ENCODE data around the gene UIMC1.

The UIMC1 gene

DNA sequence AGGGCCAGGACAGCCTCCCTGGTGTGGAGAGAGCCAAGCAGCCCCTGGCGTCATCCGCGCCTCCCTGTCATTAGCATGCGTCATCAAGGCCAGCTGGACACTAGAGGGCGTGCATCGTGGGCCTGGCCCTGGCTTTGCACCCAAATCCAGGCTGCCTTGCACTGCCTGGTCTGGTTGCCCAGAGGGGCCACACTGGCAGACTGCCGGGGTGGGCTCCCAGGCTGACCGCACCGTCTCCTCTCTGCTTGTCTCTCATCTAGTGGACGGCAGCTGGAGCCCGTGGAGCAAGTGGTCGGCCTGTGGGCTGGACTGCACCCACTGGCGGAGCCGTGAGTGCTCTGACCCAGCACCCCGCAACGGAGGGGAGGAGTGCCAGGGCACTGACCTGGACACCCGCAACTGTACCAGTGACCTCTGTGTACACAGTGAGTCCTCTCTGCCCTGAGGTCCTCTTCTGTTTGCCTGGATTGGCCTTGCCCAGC lies 136.4 kb downstream of the UIMC1 start:
- DNase-seq (ENCODE audit: low spot score): peak; percentile 75

DNA sequence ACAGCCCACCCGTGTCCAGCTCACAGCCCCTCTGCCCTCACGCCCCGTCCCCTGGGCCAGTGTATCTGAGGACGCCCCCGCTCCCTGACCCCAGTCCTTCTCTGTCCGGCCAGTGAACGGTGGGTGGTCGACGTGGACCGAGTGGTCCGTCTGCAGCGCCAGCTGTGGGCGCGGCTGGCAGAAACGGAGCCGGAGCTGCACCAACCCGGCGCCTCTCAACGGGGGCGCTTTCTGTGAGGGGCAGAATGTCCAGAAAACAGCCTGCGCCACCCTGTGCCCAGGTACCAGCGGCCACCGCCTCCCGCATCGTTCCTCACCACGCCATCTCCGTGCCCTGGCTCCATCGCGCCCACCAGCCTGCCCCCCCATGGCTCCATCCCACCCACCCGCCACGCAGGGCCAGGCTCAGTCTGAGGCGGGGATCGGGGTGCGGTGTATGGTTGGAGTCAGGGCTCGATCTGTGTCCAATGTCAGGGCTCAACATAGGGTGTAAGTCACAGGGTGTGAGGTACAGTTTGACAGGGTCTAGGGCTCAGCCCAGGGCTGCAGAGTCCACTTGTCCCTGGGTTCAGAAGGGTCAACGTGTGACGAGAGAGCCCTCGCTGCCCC lies 137.0 kb downstream of the UIMC1 start:
- DNase-seq (ENCODE audit: low spot score): no peak

DNA sequence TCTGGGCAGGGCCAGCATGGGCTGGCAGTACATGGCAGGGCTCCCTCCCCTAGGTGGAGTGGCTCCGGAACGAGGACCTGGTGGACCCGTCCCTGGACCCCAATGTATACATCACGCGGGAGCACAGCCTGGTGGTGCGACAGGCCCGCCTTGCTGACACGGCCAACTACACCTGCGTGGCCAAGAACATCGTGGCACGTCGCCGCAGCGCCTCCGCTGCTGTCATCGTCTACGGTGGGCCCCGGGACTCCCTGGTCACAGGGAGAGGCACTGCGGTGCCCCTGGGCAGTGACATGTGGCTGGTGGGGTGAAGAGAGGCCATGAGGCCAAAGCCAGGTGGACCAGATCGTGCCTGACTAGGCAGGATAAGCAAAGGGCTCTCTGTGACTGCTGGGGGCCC lies 137.8 kb downstream of the UIMC1 start:
- DNase-seq (ENCODE audit: low spot score): no peak

DNA sequence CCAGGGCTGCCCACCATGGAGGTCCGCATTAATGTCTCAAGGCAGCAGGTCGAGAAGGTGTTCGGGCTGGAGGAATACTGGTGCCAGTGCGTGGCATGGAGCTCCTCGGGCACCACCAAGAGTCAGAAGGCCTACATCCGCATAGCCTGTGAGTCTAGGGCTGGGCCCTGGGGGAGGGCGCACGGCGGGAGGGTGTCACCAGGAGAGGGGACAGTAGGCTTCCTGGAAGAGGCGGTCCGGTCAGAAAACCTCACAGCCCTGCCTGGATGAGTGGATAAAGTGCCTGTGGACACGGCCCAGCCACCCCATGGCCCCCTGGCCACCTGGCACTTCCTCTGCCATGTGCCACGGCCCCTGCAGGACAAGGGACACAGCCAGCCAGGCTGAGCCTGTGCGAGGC lies 138.5 kb downstream of the UIMC1 start:
- no peak for DNase-seq (ENCODE audit: low spot score)

DNA sequence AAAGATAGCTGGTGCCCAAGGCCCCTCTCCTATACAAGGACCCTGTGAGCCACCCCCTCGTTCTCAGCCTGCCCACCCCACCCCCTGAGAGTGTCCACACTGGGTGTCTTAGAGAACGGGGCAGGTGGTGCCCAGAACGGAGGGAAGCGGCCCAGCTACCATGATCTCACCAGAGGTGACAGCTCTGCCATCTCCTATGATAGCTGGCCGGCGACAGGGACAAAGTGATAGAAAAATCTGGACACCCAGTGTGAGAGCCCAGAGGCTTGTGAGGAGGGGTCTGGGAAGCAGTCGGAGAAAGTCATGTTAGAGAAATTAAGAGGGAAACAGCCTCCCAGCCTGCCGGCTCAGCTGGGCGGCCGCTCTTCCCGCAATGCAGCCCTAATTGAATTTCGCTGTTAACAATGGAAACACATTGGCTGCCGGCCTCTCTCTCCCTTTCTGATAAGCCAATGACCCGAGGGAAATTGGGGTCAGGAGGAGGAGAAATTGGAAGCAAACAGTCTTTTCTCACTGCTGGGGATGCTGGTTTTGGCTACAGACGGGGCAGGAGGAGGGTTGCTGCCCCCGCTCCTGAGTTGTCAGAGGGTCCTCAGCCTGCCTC lies 139.8 kb downstream of the UIMC1 start:
- DNase-seq (ENCODE audit: low spot score): no peak

DNA sequence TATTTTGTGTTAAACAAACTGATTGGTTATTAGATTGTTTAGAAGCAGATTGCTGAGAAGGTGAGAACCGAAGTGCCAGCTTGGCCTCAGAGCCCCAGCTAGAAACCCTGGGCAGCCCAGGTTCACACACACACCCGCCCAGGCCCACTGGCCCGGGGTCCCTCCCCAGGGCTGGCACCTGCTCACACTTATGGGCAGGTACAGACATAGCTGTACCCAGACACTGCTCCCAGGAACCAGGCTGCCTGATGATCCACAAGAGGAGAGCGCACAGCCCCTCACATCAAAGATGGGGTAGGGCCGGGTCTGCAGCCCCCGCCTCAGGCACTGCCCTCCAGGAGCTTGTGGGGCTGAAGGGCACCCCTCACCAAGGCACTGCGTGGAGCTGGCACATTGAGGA lies 140.6 kb downstream of the UIMC1 start:
- no peak for DNase-seq (ENCODE audit: low spot score)

DNA sequence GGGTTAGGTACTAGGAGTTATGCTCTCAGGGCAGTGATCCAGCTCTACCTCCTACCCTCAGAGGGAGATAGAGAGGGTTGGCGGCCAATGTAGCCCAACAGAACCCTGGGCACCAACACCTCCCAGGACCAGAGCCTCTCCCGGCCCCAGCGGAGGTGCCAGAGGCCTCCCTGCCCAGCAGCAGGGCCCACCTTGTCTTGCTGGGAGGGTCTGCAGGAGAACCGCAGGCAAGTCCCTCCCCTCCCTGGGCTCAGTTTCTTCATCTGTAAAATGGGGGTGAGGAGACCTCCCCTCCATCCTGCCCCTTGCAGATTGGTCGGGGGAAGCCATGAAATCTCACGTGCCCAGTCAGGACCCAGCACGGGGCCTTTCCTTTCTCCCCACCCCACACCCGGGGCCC lies 141.8 kb downstream of the UIMC1 start:
- no peak for DNase-seq (ENCODE audit: low spot score)

DNA sequence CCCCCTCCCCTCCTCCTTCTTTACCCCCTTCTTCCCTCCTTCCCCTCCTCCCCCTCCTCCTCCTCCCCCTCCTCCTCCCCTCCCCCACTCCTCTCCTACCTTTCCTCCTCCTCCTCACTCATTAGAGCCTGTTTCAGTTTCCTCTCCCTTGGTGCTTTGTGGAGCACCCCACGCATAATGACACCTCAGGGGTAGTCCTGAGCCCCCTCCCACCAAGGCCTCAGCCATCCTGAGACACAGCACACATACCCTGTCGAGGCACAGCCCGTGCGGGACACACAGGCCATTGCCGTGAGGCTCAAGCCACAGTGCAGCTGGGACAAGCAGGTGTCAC lies 142.8 kb downstream of the UIMC1 start:
- DNase-seq (ENCODE audit: low spot score): no peak

DNA sequence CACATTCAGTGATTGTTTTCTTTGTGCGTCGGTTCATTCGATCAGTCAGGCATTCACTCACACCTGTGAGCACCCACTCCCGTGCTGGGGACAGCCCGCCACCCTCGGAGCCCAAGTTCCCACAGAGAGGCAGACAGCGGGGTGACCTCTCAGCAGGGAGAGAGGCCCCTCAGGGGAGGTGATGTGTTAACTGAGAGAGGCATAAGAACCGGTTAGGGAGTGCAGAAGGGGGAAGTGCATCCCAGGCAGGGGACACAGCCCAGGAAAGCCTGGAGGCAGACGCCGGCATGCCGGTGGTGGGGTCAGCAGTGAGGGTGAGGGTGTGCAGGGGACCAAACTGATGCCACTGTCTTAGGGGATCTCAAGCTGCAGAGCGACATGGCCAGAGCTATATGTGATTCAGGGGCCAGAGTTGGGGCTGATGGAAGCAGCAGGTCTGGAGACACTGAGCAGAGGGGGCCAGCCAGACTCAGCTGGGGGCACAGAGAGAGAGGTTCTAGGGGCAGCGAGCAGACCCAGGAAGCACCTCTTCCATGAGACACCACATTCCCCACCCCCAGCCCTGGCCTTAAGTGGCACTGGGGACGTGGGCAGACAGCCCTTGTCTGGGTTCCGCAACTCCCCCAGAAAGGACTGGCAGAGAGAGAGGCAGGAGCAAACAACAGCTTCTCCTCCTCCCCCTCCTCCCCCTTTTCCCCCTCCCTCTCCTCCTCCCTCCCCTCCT lies 143.4 kb downstream of the UIMC1 start:
- DNase-seq (ENCODE audit: low spot score): no peak

DNA sequence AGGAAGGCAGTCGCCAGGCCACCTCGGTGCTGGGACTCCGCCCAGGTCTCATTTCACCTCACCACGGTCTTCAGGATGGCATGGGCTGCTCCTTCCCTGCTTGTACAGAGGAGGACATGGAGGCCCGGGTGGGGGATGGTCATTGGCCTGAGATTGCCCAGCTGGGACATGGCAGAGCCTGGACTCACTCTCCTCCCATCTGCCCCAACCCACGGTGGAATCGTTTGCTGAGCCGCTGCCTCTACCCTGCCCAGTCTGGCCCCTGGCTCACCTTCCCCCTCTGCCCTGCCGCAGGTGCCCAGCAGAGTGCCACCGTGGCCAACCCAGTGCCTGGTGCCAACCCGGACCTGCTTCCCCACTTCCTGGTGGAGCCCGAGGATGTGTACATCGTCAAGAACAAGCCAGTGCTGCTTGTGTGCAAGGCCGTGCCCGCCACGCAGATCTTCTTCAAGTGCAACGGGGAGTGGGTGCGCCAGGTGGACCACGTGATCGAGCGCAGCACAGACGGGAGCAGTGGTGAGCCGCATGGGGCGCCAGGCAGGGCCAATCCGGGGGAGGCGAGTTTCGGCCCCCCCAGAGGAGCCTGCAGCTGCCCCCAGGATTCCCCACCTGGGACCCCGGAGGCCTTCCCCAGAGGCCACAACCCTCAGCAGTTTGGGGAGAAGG lies 144.1 kb downstream of the UIMC1 start:
- DNase-seq (ENCODE audit: low spot score): no peak

DNA sequence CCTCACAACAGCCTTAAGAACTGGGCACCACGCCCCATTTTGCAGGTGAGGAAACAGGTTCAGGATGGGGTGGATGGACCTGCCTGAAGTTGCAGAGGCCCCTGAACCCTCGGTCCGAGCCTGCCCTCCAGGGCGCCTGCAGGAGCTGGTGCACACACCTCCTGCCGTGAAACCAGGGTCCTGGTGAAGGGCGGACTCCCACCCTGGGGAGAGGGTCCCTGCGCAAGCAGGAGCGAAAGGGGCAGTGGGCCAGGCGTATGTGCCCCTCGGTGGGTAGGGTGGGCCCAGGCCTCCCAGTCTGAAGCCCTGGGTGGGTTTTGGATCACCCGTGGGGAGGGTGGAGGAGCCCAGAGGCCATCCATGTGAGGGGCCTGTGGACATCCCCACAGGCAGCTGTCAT lies 145.3 kb downstream of the UIMC1 start:
- no peak for DNase-seq (ENCODE audit: low spot score)

DNA sequence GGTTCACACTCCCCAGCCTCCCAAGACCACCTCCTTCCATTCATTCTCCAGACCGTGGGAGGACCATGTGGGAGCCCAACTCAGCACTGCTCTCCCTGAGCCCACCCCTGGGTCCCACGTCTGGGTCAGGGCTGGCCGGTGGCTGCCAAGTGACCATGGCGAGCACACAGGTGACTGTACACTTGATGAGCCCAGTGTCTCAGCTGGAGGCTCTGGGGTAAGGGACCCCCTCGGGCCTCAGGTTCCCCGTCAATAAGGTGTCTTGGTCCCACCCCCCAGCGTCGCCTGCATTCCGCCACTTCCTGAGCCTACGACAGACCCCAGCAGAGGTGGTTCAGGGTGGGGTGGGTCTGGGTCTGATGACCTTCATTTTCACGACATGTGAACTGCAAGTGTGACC lies 146.2 kb downstream of the UIMC1 start:
- DNase-seq (ENCODE audit: low spot score): no peak

DNA sequence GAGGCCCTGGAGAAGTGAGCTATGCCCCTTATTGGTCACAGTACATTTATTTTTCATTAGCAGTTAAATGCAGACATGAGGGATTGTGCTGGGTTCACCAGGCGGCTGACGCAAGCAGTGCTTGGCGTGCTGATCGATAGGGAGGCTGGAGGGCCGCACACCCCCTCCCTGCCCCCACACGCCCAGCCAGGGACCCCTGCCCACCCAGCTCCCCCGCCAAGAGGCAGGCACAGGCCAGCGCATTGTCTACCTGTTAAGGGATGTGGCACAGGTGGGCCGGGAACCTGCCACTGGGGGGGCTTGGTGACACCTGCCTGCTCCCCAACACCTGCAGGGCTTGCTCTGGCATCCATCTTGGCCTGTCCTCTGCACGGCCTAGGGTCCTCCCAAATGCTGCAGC lies 146.7 kb downstream of the UIMC1 start:
- no peak for DNase-seq (ENCODE audit: low spot score)

DNA sequence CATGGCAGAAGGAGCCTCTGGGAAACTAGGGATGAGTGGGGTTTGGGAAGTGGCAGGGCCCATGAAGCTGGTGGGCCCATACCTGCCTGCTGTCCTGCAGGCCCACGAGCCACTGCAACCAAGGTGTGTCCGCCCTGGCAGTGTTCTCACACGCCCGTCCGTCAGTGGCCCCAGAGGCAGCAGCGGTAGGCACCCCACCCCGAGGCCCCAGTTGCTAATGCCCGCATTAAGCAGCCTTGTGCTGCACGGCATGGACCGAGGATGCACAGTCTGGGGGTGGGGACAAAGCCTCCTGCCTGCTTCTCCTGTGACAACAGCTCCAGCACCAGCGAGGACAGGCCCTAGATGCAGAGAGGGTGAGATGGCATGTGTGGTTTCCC lies 148.7 kb downstream of the UIMC1 start:
- no peak for DNase-seq (ENCODE audit: low spot score)

DNA sequence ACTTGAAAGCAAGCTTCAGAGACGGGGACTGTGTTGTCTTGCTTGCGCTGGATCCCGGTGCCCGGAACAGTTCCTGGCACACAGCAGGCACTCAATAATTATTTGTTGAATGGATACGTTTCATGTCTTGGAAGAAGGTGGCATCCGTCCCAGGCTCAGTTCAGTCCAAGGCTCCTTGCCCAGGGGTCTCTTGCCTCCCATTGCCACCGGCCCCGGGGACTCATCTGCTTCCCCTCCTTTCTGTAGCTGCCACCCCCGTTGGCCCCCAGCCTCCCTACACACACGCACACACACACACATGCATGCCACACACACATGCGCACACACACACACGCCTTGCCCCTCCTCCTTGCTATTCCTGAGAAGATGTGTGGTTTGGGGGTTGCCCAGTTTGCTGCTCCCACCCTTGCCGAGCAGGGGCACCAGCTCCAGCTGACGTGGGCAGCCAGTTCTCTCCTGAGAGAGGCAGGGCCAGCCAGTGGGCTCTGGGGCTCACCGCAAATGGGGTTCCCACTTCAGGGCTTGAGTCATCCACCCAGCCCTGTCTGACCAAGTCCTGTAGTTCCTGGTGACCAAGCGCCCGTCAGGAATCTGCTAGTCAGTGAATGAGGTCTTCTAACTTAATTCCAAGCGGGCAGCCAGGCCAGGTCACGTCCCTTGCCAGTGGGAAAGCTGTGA lies 149.2 kb downstream of the UIMC1 start:
- DNase-seq (ENCODE audit: low spot score): no peak

DNA sequence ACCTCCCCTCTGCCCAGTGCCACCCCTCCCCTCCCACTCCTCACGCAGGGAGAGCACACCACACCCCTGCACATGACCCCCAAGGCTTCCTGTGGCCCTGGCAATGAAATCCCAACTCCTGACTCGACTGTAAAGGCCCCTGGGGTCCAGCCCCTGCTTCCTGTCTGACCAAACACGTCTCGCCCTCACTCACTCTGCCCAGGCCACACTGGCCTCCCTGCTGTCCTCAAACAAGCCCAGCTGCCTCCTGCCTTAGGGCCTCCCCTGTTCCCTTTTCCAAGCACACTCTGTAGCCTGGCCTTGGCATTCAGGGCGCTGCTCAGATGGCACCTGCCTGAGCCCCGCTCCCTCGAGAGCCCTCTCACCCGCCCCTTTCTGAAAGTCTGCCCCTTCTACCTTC lies 149.8 kb downstream of the UIMC1 start:
- DNase-seq (ENCODE audit: low spot score): no peak

DNA sequence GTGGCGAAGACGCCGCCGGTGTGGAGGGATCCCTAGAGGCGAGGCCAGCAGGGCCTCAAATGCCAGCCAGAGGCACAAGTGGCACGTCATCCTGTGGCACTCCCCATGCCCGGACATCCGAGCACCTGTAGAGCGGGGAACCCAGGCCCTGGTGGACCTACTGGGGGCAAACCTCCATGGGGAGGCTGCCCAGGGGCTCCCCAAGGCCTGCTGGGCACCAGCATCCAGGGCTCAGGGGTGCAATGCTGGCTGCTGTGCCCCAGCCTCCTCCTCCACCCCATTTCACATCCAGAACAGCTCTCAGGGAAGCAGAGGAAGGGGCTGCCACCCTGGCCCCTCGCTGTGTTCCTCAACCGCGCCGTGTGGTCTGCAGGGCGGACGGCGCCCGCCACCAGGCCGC lies 151.0 kb downstream of the UIMC1 start:
- no peak for DNase-seq (ENCODE audit: low spot score)
